ENCODE data around the gene TMEM117. TPM values are rescaled to one million over a fixed set of nuclear protein-coding genes. Genes with fewer than 3 reads are reported as not detected.
A peak's percentile ranks its signal among the peaks of the same experiment; 100 is the strongest.
"Not testable (repeated sequence)": the region's sequence is repeated elsewhere in the genome, so short reads cannot be mapped to it uniquely, and the experiment has no call there.

The TMEM117 gene
- total RNA-seq, 1 donor from 2014 or later = 7.1 TPM

- intact Hi-C loops (cut with DNase I); ATAC-seq; DNase-seq (ENCODE audit: missing footprints): not testable (repeated sequence)
Observed at GRCh38 chr12:43871258-43871657, 35.4 kb downstream of the TMEM117 start.

- DNase-seq (ENCODE audit: missing footprints) = no peak
- ATAC-seq = no peak
- intact Hi-C loops (cut with DNase I) = no loop called here
Observed at GRCh38 chr12:43872396-43872795, 36.5 kb downstream of the TMEM117 start.

GRCh38 chr12:43878050-43878449 lies 42.2 kb downstream of the TMEM117 start:
- DNase-seq (ENCODE audit: missing footprints) (no peak), ATAC-seq (no peak)
- intact Hi-C loops (cut with DNase I) = no loop called here

- no peak for DNase-seq (ENCODE audit: missing footprints)
- intact Hi-C loops (cut with DNase I) = loop anchor here (10.0 kb wide), 1 partner anchor 106 kb away; no protein-coding TSS in a partner anchor
- ATAC-seq = no peak
Observed at GRCh38 chr12:43880547-43880946, 44.7 kb downstream of the TMEM117 start.

GRCh38 chr12:43882578-43883178 lies 46.8 kb downstream of the TMEM117 start:
- DNase-seq (ENCODE audit: missing footprints) (no peak), ATAC-seq (peak; percentile 59)
- intact Hi-C loops (cut with DNase I) = loop anchor here (2.0 to 10.0 kb wide), 3 partner anchors 76 to 438 kb away; partner anchors contain the start of gene TWF1

GRCh38 chr12:43883311-43883710 lies 47.4 kb downstream of the TMEM117 start:
- no peak for DNase-seq (ENCODE audit: missing footprints)
- intact Hi-C loops (cut with DNase I) = loop anchor here (2.0 to 10.0 kb wide), 3 partner anchors 77 to 439 kb away; partner anchors contain the start of gene TWF1
- no peak for ATAC-seq

- DNase-seq (ENCODE audit: missing footprints) = no peak
- no peak for ATAC-seq
- intact Hi-C loops (cut with DNase I) = loop anchor here (2.0 to 10.0 kb wide), 3 partner anchors 77 to 439 kb away; partner anchors contain the start of gene TWF1
Observed at GRCh38 chr12:43883748-43884147, 47.9 kb downstream of the TMEM117 start.

- ATAC-seq = peak; percentile 83
- no peak for DNase-seq (ENCODE audit: missing footprints)
- intact Hi-C loops (cut with DNase I) = loop anchor here (10.0 kb wide), 1 partner anchor 110 kb away; no protein-coding TSS in a partner anchor
Observed at GRCh38 chr12:43884683-43885410, 49.0 kb downstream of the TMEM117 start.

GRCh38 chr12:43887397-43887796 lies 51.5 kb downstream of the TMEM117 start:
- DNase-seq (ENCODE audit: missing footprints) (no peak), ATAC-seq (no peak)
- intact Hi-C loops (cut with DNase I) = loop anchor here (10.0 kb wide), 1 partner anchor 113 kb away; no protein-coding TSS in a partner anchor

- ATAC-seq = no peak
- intact Hi-C loops (cut with DNase I) = no loop called here
- no peak for DNase-seq (ENCODE audit: missing footprints)
Observed at GRCh38 chr12:43891856-43892574, 56.1 kb downstream of the TMEM117 start.

- no peak for DNase-seq (ENCODE audit: missing footprints)
- intact Hi-C loops (cut with DNase I) = no loop called here
- no peak for ATAC-seq
Observed at GRCh38 chr12:43893670-43894069, 57.8 kb downstream of the TMEM117 start.

- intact Hi-C loops (cut with DNase I) = no loop called here
- no peak for ATAC-seq
- DNase-seq (ENCODE audit: missing footprints) = no peak
Observed at GRCh38 chr12:43895580-43896206, 59.8 kb downstream of the TMEM117 start.

GRCh38 chr12:43896496-43896895 lies 60.6 kb downstream of the TMEM117 start:
- intact Hi-C loops (cut with DNase I) = no loop called here
- ATAC-seq = no peak
- no peak for DNase-seq (ENCODE audit: missing footprints)

GRCh38 chr12:43898474-43898873 lies 62.6 kb downstream of the TMEM117 start:
- DNase-seq (ENCODE audit: missing footprints) = no peak

GRCh38 chr12:43899574-43899973 lies 63.7 kb downstream of the TMEM117 start:
- ATAC-seq (no peak), DNase-seq (ENCODE audit: missing footprints) (no peak)
- intact Hi-C loops (cut with DNase I) = no loop called here

More at GRCh38 chr12:43898474-43898873, 62.6 kb downstream of the TMEM117 start:
- intact Hi-C loops (cut with DNase I) = no loop called here
- ATAC-seq = no peak

- intact Hi-C loops (cut with DNase I) = no loop called here
- no peak for DNase-seq (ENCODE audit: missing footprints)
- ATAC-seq = no peak
Observed at GRCh38 chr12:43903686-43904085, 67.8 kb downstream of the TMEM117 start.

GRCh38 chr12:43912859-43913258 lies 77.0 kb downstream of the TMEM117 start:
- no peak for ATAC-seq
- intact Hi-C loops (cut with DNase I) = no loop called here
- no peak for DNase-seq (ENCODE audit: missing footprints)

- DNase-seq (ENCODE audit: missing footprints) (no peak), ATAC-seq (no peak)
- intact Hi-C loops (cut with DNase I) = no loop called here
Observed at GRCh38 chr12:43914391-43914790, 78.5 kb downstream of the TMEM117 start.

- ATAC-seq (peak; percentile 49), DNase-seq (ENCODE audit: missing footprints) (no peak)
- intact Hi-C loops (cut with DNase I) = no loop called here
Observed at GRCh38 chr12:43914923-43915468, 79.1 kb downstream of the TMEM117 start.

All from Right ventricle myocardium inferior (tissue), 1 donor.